Endothelial cell of umbilical vein (primary cell): ENCODE results near the gene FAM210B. TPM values are rescaled to one million over a fixed set of nuclear protein-coding genes. Genes with fewer than 3 reads are reported as not detected.

Experiments used
- BruUV-seq: library from RNA; stranded (reverse); fragments of 400-500 nt; replicated peaks from 2 replicates; lab custom pipeline; 2021; lab: Mats Ljungman, UMichigan
- CTCF ChIA-PET: fragments of 300-600, 350-600 bp; sonication (Branson Sonifier 250); formaldehyde crosslinking; loops from one replicate; lab custom pipeline; 2021; ENCODE audit warnings: antibody characterized with exemption, inconsistent platforms; lab: Charles Lee
- POLR2A ChIA-PET: fragments of 300-600, 350-600 bp; sonication (Branson Sonifier 250); formaldehyde crosslinking; loops from one replicate; lab custom pipeline; 2021; ENCODE audit warnings: antibody characterized with exemption, inconsistent platforms; lab: Charles Lee
- DNase-seq: peaks from one replicate; pipeline ENCODE4 v3.0.0-alpha.2; 2011; ENCODE audit warnings: low read depth, low spot score
- FAIRE-seq: peaks from 2 replicates; lab custom pipeline; 2011; peaks lifted over from hg19 to GRCh38; lab: Jason Lieb, UNC
- H2AFZ ChIP-seq: 2 replicates; pipeline ENCODE4 v1.6.0; 2012; ENCODE audit warnings: low read depth, low read length, control low read depth, inconsistent platforms
- H3K27ac ChIP-seq: 2 replicates; pipeline ENCODE4 v1.5.1; 2011; ENCODE audit warnings: low read depth, mild to moderate bottlenecking, control low read depth, low read length, moderate library complexity; ENCODE audit not compliant: insufficient read depth
- H3K27me3 ChIP-seq, 2 experiments: 2 replicates each; pipeline versions ENCODE4 v1.6.0 to v1.6.1; 2011; ENCODE audit warnings: low read length in 2 of 2, mixed read lengths in 1 of 2; ENCODE audit not compliant: control insufficient read depth in 2 of 2, insufficient read depth in 2 of 2
- H3K36me3 ChIP-seq, 2 experiments: 2 replicates in 1 of 2; 3 replicates in 1 of 2; pipeline ENCODE4 v1.5.1; 2011; ENCODE audit warnings: low read length in 2 of 2, mild to moderate bottlenecking in 1 of 2, moderate library complexity in 1 of 2; ENCODE audit not compliant: control insufficient read depth in 2 of 2, insufficient read depth in 2 of 2; ENCODE audit errors: extremely low read depth in 1 of 2
- H3K4me1 ChIP-seq: 3 replicates; pipeline ENCODE4 v1.5.1; 2011; ENCODE audit warnings: mild to moderate bottlenecking, low read length; ENCODE audit not compliant: control insufficient read depth, insufficient read depth; ENCODE audit errors: extremely low read depth
- H3K4me2 ChIP-seq: 2 replicates; pipeline ENCODE4 v1.6.1; 2011; ENCODE audit warnings: low read length, control low read depth, mixed read lengths; ENCODE audit not compliant: insufficient read depth
- H3K4me3 ChIP-seq, 3 experiments: fragments of 200-600 bp in 1 of 3; sonication (generic), shearing (Covaris generic) in 1 of 3; replicated peaks in 1 of 3; 2 replicates each; pipeline ENCODE4 v1.5.1; 2011 to 2016; ENCODE audit warnings: control low read depth in 3 of 3, low read length in 3 of 3, mild to moderate bottlenecking in 2 of 3, inconsistent platforms in 1 of 3, low read depth in 1 of 3, moderate library complexity in 1 of 3; ENCODE audit not compliant: insufficient read depth in 1 of 3
- H3K79me2 ChIP-seq: 2 replicates; pipeline ENCODE4 v1.6.0; 2012; ENCODE audit warnings: low read length, inconsistent platforms; ENCODE audit not compliant: control insufficient read depth, insufficient read depth
- H3K9ac ChIP-seq: replicated peaks from 2 replicates; pipeline ENCODE3; 2011; ENCODE audit warnings: low read length, control low read depth; ENCODE audit not compliant: insufficient read depth; ENCODE audit errors: extremely low read depth
- H3K9me1 ChIP-seq: replicated peaks from 3 replicates; pipeline ENCODE4 v1.6.0; 2011; ENCODE audit warnings: mild to moderate bottlenecking, low read length; ENCODE audit not compliant: control insufficient read depth, insufficient read depth; ENCODE audit errors: extremely low read depth
- H3K9me3 ChIP-seq: replicated peaks from 2 replicates; pipeline ENCODE4 v1.5.1; 2012; ENCODE audit warnings: low read length, inconsistent platforms; ENCODE audit not compliant: control insufficient read depth, insufficient read depth
- H4K20me1 ChIP-seq: replicated peaks from 2 replicates; pipeline ENCODE3; 2011; ENCODE audit warnings: mild to moderate bottlenecking, low read length; ENCODE audit not compliant: control insufficient read depth, insufficient read depth; ENCODE audit errors: extremely low read depth
- EZH2 ChIP-seq: IDR thresholded peaks from 2 replicates; pipeline ENCODE4 v1.6.1; 2012; ENCODE audit warnings: borderline replicate concordance, low read depth, mild to moderate bottlenecking, moderate library complexity, low read length, inconsistent platforms; ENCODE audit not compliant: severe bottlenecking
- FOS ChIP-seq: IDR thresholded peaks from 2 replicates; pipeline ENCODE4 v1.6.1; 2011; ENCODE audit warnings: mild to moderate bottlenecking, low read length, moderate library complexity, borderline replicate concordance; ENCODE audit not compliant: insufficient read depth
- GATA2 ChIP-seq: IDR thresholded peaks from 2 replicates; pipeline ENCODE4 v1.7.0; 2011; ENCODE audit warnings: low read depth, mild to moderate bottlenecking, moderate library complexity, mixed read lengths, low read length; ENCODE audit not compliant: insufficient read length, insufficient read depth
- JUN ChIP-seq: IDR thresholded peaks from 2 replicates; pipeline ENCODE4 v1.6.1; 2011; ENCODE audit warnings: borderline replicate concordance, low read depth; ENCODE audit not compliant: insufficient read length, insufficient read depth
- MYC ChIP-seq: IDR thresholded peaks from one replicate; pipeline ENCODE4 v1.6.1; 2011; ENCODE audit warnings: mild to moderate bottlenecking, low read depth, low read length
- POLR2A ChIP-seq: IDR thresholded peaks from 2 replicates; pipeline ENCODE4 v1.6.1; 2012; ENCODE audit warnings: low read depth, mild to moderate bottlenecking, control low read depth, low read length
- POLR2AphosphoS5 ChIP-seq: IDR thresholded peaks from 2 replicates; pipeline ENCODE4 v1.6.1; 2012; ENCODE audit warnings: low read depth, mild to moderate bottlenecking, control low read depth, low read length, moderate library complexity; ENCODE audit not compliant: insufficient read depth
- dilution Hi-C: fragments of 300-500 bp; cut with MboI; formaldehyde crosslinking; loops from one replicate; pipeline ENCODE4 v1.15.0; 2019; ENCODE audit warnings: low sequenced_read_pairs; ENCODE audit not compliant: extremely low pct_ligation_motif_present
- intact Hi-C: fragments of 100-400 bp; cut with micrococcal nuclease; formaldehyde crosslinking; loops from one replicate; pipeline ENCODE4 v1.10.0; 2022
- polyA plus RNA-seq, 4 experiments: library from polyadenylated mRNA; depleted of rRNA in 3 of 4; stranded (reverse) in 3 of 4; unstranded in 1 of 4; fragments of >200 nt; gene quantifications; 2 replicates each; pipeline versions ENCODE4 v1.2.1 to v1.2.3, GENCODE V29; 2011 to 2012; ENCODE audit warnings: missing spikeins in 1 of 4
- total RNA-seq: library from RNA; stranded (reverse); gene quantifications from 2 replicates; pipeline ENCODE4 v1.2.3, GENCODE V29; 2021
- TF ChIP-seq, protein P1 (sequence below), 2 donors: IDR thresholded peaks; 1 replicate in 1 of 2; 2 replicates in 1 of 2; pipeline ENCODE4 v1.5.1; 2011; ENCODE audit warnings: low read length in 2 of 2, mild to moderate bottlenecking in 2 of 2, moderate library complexity in 2 of 2, control low read depth in 1 of 2, inconsistent platforms in 1 of 2, low read depth in 1 of 2; ENCODE audit not compliant: insufficient read depth in 1 of 2; ENCODE audit errors: extremely low read depth in 1 of 2
- TF ChIP-seq, protein P2 (sequence below): IDR thresholded peaks from 2 replicates; pipeline ENCODE4 v1.6.1; 2011; ENCODE audit not compliant: insufficient read depth, insufficient read length

FAM210B gene
- total and polyA plus RNA-seq, 2 donors (not counting 3 experiments of a cell fraction or from before 2014, with no cell fraction given) = 24.6 to 37.6 TPM

DNA sequence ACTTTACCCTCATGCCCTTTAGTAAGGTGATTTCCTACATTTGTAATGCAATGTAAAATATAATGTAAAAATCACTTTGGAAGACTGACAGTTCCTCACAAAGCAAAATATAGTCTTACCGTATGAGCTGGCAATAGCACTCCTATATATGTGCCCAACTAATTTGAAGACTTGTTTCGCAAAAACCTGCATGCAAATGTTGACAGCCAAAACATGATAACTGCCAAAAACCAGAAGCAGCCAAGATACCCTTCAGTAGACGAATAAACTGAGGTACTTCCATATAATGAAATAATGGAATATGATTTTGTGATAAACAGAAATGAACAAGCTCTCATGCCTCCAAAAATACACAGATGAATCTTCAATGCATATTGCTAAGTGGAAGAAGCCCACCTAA, 19.6 kb downstream of the FAM210B start:
- intact Hi-C loops = no loop called here
- DNase-seq = no peak
- dilution Hi-C loops = no loop called here
- POLR2A ChIA-PET = no interaction called here
- no peak for TF ChIP-seq GATA2
- TF ChIP-seq POLR2A = no peak
- TF ChIP-seq, protein P1, sequence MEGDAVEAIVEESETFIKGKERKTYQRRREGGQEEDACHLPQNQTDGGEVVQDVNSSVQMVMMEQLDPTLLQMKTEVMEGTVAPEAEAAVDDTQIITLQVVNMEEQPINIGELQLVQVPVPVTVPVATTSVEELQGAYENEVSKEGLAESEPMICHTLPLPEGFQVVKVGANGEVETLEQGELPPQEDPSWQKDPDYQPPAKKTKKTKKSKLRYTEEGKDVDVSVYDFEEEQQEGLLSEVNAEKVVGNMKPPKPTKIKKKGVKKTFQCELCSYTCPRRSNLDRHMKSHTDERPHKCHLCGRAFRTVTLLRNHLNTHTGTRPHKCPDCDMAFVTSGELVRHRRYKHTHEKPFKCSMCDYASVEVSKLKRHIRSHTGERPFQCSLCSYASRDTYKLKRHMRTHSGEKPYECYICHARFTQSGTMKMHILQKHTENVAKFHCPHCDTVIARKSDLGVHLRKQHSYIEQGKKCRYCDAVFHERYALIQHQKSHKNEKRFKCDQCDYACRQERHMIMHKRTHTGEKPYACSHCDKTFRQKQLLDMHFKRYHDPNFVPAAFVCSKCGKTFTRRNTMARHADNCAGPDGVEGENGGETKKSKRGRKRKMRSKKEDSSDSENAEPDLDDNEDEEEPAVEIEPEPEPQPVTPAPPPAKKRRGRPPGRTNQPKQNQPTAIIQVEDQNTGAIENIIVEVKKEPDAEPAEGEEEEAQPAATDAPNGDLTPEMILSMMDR (IDR thresholded peaks at IDR 0.05; ENCODE audit: extremely low read depth in 1 of 2, insufficient read depth in 1 of 2, low read depth in 1 of 2, low read length in 2 of 2) = no peak
- TF ChIP-seq, protein P2, sequence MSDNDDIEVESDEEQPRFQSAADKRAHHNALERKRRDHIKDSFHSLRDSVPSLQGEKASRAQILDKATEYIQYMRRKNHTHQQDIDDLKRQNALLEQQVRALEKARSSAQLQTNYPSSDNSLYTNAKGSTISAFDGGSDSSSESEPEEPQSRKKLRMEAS = no peak
- TF ChIP-seq MYC = no peak
- H3K9me3 ChIP-seq = no peaks in the 10 kb centered on the region
- CTCF ChIA-PET = interaction anchor here (0.9 kb wide), 1 partner anchor 17 kb away, joined by 3 read pairs; no protein-coding TSS in a partner anchor
- peaks cover 66% of the 10 kb centered on the region for H3K79me2 ChIP-seq
- no peak overlapping the region for H3K4me3 ChIP-seq
- H2AFZ ChIP-seq = no peak overlapping the region
- BruUV-seq = no TSS peak
- H3K9me1 ChIP-seq = no peaks in the 10 kb centered on the region
- peaks cover 2 to 14% of the 10 kb centered on the region in 2 experiments for H3K36me3 ChIP-seq
- H3K27me3 ChIP-seq = no peaks in the 10 kb centered on the region
- no peak overlapping the region for H3K9ac ChIP-seq
- no peak overlapping the region for H3K4me2 ChIP-seq
- H4K20me1 ChIP-seq = no peaks in the 10 kb centered on the region
- H3K4me1 ChIP-seq = no peaks in the 10 kb centered on the region
- FAIRE-seq = no peak
- no peak overlapping the region for H3K27ac ChIP-seq

DNA sequence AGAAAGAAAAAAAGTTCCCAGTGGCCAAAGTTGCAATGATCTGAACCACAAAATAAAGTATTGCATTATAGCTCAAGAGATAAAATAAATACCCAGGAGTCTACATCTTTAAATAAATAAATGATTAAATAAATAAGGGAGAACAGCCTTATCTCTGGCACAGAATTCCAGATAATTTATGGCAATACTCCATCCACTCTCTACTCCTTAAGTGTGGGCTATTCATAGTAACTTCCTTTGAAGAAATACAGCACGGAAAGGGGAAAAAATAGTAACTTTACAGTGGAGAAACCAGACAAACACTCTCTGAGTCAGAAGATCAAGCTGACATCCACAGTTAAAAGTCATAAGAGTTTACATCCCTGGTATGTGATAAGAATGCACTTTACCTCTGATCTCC, 21.6 kb downstream of the FAM210B start:
- intact Hi-C loops = no loop called here
- CTCF ChIA-PET = interaction anchor here (0.6 kb wide), 1 partner anchor 44 kb away, joined by 3 read pairs; no protein-coding TSS in a partner anchor
- H3K27ac ChIP-seq = no peak overlapping the region

More for the DNA sequence above, 21.6 kb downstream of the FAM210B start:
- POLR2A ChIA-PET = no interaction called here
- Histone ChIP-seq H3K9ac (no peak overlapping the region), H3K9me1 (no peaks in the 10 kb centered on the region), H3K4me2 (no peak overlapping the region), H2AFZ (no peak overlapping the region), H3K4me3 (no peak overlapping the region), H3K79me2 (peaks cover 71% of the 10 kb centered on the region), H3K36me3 (peaks cover 2 to 18% of the 10 kb centered on the region in 2 experiments), H3K27me3 (no peaks in the 10 kb centered on the region), H4K20me1 (no peaks in the 10 kb centered on the region), H3K4me1 (no peaks in the 10 kb centered on the region), H3K9me3 (no peaks in the 10 kb centered on the region)
- TF ChIP-seq POLR2A = no peak
- TF ChIP-seq, protein P1 (IDR thresholded peaks at IDR 0.05; ENCODE audit: extremely low read depth in 1 of 2, insufficient read depth in 1 of 2, low read depth in 1 of 2, low read length in 2 of 2) = no peak
- TF ChIP-seq EZH2 = no peak
- no peak for TF ChIP-seq MYC
- TF ChIP-seq FOS = no peak
- TF ChIP-seq, protein P2 = no peak
- TF ChIP-seq GATA2 = no peak
- no peak for TF ChIP-seq POLR2AphosphoS5
- no peak for TF ChIP-seq JUN
- peak; percentile 64 for DNase-seq
- no peak for FAIRE-seq
- no TSS peak for BruUV-seq
- dilution Hi-C loops = no loop called here
